COLO829 (cell line): Measurements from ENCODE around the gene ESX1.
"Not testable (repeated sequence)": the region's sequence is repeated elsewhere in the genome, so short reads cannot be mapped to it uniquely, and the experiment has no call there.

Source experiments
- DNase-seq: peaks from one replicate; pipeline ENCODE4 v3.0.0; 2012; ENCODE audit warnings: low spot score

ESX1 gene

DNA sequence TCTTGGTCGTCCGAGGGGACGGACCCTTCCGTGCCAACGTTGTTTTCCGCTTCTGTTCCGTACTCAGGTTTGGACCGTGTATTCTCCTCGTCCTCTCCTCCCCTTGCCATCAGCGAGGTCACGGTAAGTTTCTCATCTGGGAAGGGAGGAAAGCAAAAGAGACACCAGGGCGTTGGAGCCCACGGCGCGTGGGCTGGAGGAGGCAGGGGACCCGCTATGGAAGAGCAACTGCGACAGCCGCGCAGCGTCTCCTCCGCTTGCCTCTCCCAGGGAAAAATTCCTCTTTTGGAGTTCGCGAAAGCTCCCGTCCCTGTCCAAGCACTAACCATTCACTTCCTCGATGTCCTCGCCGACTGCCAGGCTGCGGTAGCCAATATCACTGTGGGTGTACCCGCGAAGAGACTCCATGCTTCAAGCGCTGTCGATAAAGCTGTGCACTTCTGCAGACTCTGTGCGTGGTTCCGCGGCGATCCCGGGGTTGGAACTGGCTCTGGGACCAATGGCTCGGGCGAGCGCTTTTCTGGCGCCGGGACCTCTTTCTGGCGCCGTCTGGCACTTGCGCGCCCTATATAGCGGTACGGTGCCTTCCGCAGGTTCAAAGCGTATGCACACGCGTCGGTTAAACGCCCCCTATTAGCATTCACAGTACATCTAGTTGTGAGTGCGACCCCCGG is at the start of gene ESX1:
Gene ESX1, minus strand, starts transcription at position 492 of the 674 bp plus-strand sequence. Its CDS starts 84 bp downstream, at position 408.
- no peak for DNase-seq

- DNase-seq: no peak
Observed at GRCh38 chrX:104295636-104296035, 40.9 kb upstream of the ESX1 start.

- no peak for DNase-seq
Observed at GRCh38 chrX:104288961-104289360, 34.2 kb upstream of the ESX1 start.

DNA sequence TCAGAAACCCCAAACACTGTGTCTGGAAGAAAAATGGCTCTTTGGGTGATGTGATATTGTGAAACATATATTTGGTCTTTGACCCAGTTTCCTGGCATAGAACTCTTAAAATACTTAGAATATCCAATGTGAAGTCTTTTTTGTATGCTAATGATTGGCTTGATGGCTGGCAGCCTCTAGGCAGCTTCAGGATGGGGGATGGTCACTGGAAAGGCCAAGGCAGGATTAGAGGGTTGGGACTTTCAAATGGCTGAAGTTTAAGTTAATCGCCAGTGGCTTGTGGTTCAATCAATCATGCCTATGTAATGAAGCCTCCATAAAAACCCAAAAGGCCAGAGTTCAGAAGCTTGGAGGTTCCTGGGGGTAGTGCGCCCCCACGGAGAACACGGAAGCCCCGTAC is 33.5 kb upstream of the ESX1 start:
- no peak for DNase-seq

DNA sequence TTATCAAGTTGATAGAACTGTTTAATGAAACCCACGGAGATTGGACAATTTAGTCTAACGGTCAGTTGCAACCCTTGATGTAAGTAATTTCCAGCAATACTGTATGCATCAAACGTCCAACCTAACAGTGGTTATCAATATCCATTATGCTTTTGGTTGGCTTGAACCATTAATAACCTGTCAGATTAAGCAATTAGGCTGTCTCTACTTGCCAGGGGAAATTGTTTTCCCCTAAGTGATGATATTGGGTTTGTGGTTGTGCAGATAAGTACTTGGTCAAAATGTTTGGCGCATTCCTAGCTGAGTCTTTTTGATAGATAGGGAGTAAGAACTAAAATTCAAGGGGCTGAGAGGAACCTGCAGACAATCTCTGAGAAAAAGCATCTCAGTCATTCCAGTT is 30.5 kb upstream of the ESX1 start:
- DNase-seq: no peak

- DNase-seq: no peak
Observed at GRCh38 chrX:104284507-104284906, 29.8 kb upstream of the ESX1 start.

DNA sequence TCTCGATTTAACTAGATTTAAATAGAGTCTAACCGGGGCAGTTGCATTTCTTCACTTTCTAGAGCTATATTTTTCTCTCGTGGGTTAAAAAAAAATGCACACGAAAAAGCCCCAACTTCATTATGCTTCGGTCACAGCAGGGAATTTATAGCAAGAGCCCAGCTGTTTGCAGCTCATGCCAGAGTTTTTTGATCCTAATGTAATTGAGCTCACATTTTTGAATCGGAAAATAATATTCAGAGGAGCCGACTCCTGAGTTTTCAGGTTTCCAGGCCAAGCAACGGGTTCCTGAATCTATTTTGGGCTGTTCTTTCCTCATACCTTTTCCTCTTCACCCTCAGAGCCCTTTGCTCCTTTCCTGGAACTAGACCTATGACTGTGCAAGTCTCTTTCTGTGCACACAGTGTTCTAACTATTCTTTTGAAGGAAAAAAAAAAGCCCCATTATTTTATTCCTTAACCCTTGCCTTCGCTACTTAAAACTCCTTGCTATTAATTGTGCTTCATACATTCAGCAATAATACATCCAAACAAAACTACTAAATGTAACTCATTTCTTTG is 27.5 kb upstream of the ESX1 start:
- no peak for DNase-seq

DNA sequence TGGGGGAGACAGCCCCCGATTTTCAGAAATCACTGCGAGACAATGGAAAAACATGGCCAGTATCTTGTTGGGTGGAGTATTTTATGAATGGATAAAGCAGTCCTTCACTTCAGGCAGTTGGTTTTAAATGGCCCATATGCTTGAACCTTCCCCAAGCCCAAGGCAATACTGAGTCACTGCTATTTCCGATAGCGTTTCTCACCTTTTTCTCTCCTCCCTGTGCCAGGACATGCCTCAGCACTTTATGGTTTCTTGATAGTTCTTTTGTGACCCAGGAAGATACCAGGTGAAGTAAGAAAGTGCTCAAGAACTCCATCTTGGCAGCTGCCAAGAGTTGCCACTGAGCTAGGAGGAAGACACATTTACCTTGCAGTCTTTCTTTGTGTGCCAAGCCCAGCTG is 26.8 kb upstream of the ESX1 start:
- no peak for DNase-seq

- no peak for DNase-seq
Observed at GRCh38 chrX:104280609-104281008, 25.9 kb upstream of the ESX1 start.

- DNase-seq: peak; percentile 36
Observed at GRCh38 chrX:104270916-104271512, 16.3 kb upstream of the ESX1 start.

- no peak for DNase-seq
Observed at GRCh38 chrX:104270212-104270611, 15.5 kb upstream of the ESX1 start.

- DNase-seq: no peak
Observed at GRCh38 chrX:104255465-104255864, 732 bp upstream of the ESX1 start.

GRCh38 chrX:104253567-104254441 is 929 bp downstream of the ESX1 start:
- no peak for DNase-seq

- DNase-seq: no peak
Observed at GRCh38 chrX:104250470-104250869, 4.3 kb downstream of the ESX1 start.

DNA sequence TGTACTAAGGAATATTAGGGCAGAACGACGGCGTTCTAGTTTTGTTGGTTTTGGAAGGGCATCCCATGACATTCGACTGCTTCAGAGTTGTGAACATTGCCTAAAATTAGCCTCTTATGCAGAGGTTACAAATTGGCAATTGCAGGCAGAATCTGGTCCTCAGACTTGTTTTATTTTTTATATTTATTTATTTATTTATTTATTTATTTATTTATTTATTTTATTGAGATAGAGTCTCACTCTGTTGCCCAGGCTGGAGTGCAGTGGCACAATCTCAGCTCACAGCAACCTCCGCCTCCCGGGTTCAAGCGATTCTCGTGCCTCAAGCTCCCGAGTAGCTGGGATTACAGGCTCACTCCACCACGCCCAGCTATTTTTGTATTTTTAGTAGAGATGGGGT is 24.7 kb downstream of the ESX1 start:
- not testable (repeated sequence) for DNase-seq

DNA sequence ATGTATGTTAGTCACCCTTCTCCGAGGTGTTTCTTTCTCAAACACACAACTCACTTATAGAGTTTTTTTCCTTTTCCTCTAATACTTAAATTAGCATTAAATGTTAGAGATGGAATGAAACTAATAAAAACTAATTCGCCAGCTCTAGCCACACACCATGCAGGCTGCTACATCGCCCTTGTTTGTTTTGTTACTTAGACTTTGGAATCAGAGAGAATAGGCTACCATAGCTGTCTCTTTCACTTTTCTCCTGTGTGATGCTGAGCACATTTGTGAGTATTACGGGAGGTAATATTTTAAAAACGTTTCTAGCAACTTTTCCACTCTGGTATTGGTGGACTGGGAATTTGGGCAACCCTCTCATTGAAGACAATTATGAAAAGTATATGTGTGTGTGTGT is 43.5 kb downstream of the ESX1 start:
- DNase-seq: no peak

- no peak for DNase-seq
Observed at GRCh38 chrX:104205548-104205947, 49.2 kb downstream of the ESX1 start.
